WTC11 (cell line): ENCODE results near the gene SANBR. TPM values are rescaled to one million over a fixed set of nuclear protein-coding genes. Genes with fewer than 3 reads are reported as not detected.

ENCODE experiments used
- ATAC-seq: fragments of 200-7000 bp; cut with Tn5 transposase; 2 replicates; pipeline ENCODE4 v1.10.0; 2021; ENCODE audit warnings: mild to moderate bottlenecking, moderate library complexity
- CTCF ChIA-PET: fragments of 300-600 bp; sonication (Branson Sonifier 250); formaldehyde crosslinking; loops from one replicate; lab custom pipeline; 2021; ENCODE audit warnings: antibody characterized with exemption; lab: Charles Lee
- POLR2A ChIA-PET: fragments of 350-600 bp; sonication (Branson Sonifier 250); formaldehyde crosslinking; loops from one replicate; lab custom pipeline; 2021; ENCODE audit warnings: antibody characterized with exemption; lab: Charles Lee
- DNase-seq: peaks from one replicate; pipeline ENCODE4 v3.0.0; 2021; ENCODE audit warnings: low spot score
- H3K27ac Mint-ChIP-seq: 2 replicates; pipeline ENCODE4 v1.8.0; 2021; ENCODE audit warnings: mixed read lengths
- H3K27me3 Mint-ChIP-seq: 2 replicates; pipeline ENCODE4 v1.8.0; 2021; ENCODE audit warnings: low read depth, mild to moderate bottlenecking, moderate library complexity, mixed read lengths
- H3K36me3 Mint-ChIP-seq: 2 replicates; pipeline ENCODE4 v1.8.0; 2021; ENCODE audit warnings: mixed read lengths
- H3K4me1 Mint-ChIP-seq: 2 replicates; pipeline ENCODE4 v1.8.0; 2022; ENCODE audit warnings: mixed read lengths
- H3K4me3 Mint-ChIP-seq: 2 replicates; pipeline ENCODE4 v1.8.0; 2021; ENCODE audit warnings: mild to moderate bottlenecking, moderate library complexity, mixed read lengths
- H3K9me3 Mint-ChIP-seq: 2 replicates; pipeline ENCODE4 v1.8.0; 2021; ENCODE audit warnings: mixed read lengths
- CDX4 ChIP-seq: fragments of 250-450 bp; sonication (Bioruptor Pico); IDR thresholded peaks from 2 replicates; pipeline ENCODE4 v1.9.0; 2021; ENCODE audit warnings: moderate library complexity, mild to moderate bottlenecking, inconsistent platforms, borderline replicate concordance
- CREB1 ChIP-seq: sonication (generic); formaldehyde crosslinking; IDR thresholded peaks from 2 replicates; pipeline ENCODE4 v1.8.0; 2023; ENCODE audit warnings: mild to moderate bottlenecking, missing genetic modification reagents
- ETV6 ChIP-seq: sonication (generic); formaldehyde crosslinking; IDR thresholded peaks from 2 replicates; pipeline ENCODE4 v1.8.1; 2022; ENCODE audit warnings: mild to moderate bottlenecking, missing genetic modification reagents
- FOXP1 ChIP-seq: sonication (generic); formaldehyde crosslinking; IDR thresholded peaks from 2 replicates; pipeline ENCODE4 v1.8.0; 2022; ENCODE audit warnings: missing genetic modification reagents, mild to moderate bottlenecking, moderate library complexity, borderline replicate concordance
- HMGA2 ChIP-seq: fragments of 250-450 bp; sonication (Bioruptor Pico); IDR thresholded peaks from 2 replicates; pipeline ENCODE4 v1.4.0; 2021; ENCODE audit warnings: mild to moderate bottlenecking, moderate library complexity
- JUN ChIP-seq: sonication (generic); formaldehyde crosslinking; IDR thresholded peaks from 2 replicates; pipeline ENCODE4 v1.8.0; 2023; ENCODE audit warnings: mild to moderate bottlenecking, missing genetic modification reagents
- MLX ChIP-seq: sonication (generic); formaldehyde crosslinking; IDR thresholded peaks from 2 replicates; pipeline ENCODE4 v1.8.1; 2023; ENCODE audit warnings: mild to moderate bottlenecking, missing genetic modification reagents, moderate library complexity
- MXD4 ChIP-seq: fragments of 250-450 bp; sonication (Bioruptor Pico); IDR thresholded peaks from 2 replicates; pipeline ENCODE4 v1.8.0; 2021; ENCODE audit warnings: mild to moderate bottlenecking, moderate library complexity, borderline replicate concordance
- NR1H2 ChIP-seq: sonication (generic); formaldehyde crosslinking; IDR thresholded peaks from 2 replicates; pipeline ENCODE4 v1.9.0; 2021; ENCODE audit warnings: mild to moderate bottlenecking, moderate library complexity, missing genetic modification reagents
- PRRX2 ChIP-seq: fragments of 250-450 bp; sonication (Bioruptor Pico); IDR thresholded peaks from 2 replicates; pipeline ENCODE4 v1.8.0; 2021; ENCODE audit warnings: mild to moderate bottlenecking
- RELA ChIP-seq: sonication (generic); formaldehyde crosslinking; IDR thresholded peaks from 2 replicates; pipeline ENCODE4 v1.8.1; 2022; ENCODE audit warnings: missing genetic modification reagents, mild to moderate bottlenecking, borderline replicate concordance
- ZNF219 ChIP-seq: sonication (generic); formaldehyde crosslinking; IDR thresholded peaks from 2 replicates; pipeline ENCODE4 v1.8.0; 2023; ENCODE audit warnings: missing genetic modification reagents, mild to moderate bottlenecking, borderline replicate concordance
- ZNF317 ChIP-seq: sonication (generic); formaldehyde crosslinking; IDR thresholded peaks from 2 replicates; pipeline ENCODE4 v1.8.1; 2023; ENCODE audit warnings: low read depth, mild to moderate bottlenecking, moderate library complexity, missing genetic modification reagents, borderline replicate concordance
- ZNF396 ChIP-seq: fragments of 250-450 bp; sonication (Bioruptor Pico); IDR thresholded peaks from 2 replicates; pipeline ENCODE4 v1.8.0; 2021; ENCODE audit warnings: mild to moderate bottlenecking, moderate library complexity, borderline replicate concordance
- ZNF423 ChIP-seq: fragments of 250-450 bp; sonication (Bioruptor Pico); IDR thresholded peaks from 2 replicates; pipeline ENCODE4 v2.1.2; 2022; ENCODE audit warnings: mild to moderate bottlenecking, moderate library complexity
- ZNF532 ChIP-seq: fragments of 250-450 bp; sonication (Bioruptor Pico); IDR thresholded peaks from 2 replicates; pipeline ENCODE4 v1.9.0; 2021; ENCODE audit warnings: mild to moderate bottlenecking, borderline replicate concordance
- ZNF671 ChIP-seq: fragments of 250-450 bp; sonication (Bioruptor Pico); IDR thresholded peaks from 2 replicates; pipeline ENCODE4 v1.8.0; 2021; ENCODE audit warnings: mild to moderate bottlenecking
- total RNA-seq: library from RNA; stranded (reverse); gene quantifications from 3 replicates; pipeline ENCODE4 v1.2.3, GENCODE V29; 2021
- TF ChIP-seq, protein P1 (sequence below): sonication (generic); formaldehyde crosslinking; conservative IDR thresholded peaks from 2 replicates; pipeline ENCODE4 v1.8.1; 2022; ENCODE audit warnings: mild to moderate bottlenecking, missing genetic modification reagents
- TF ChIP-seq, protein P2 (sequence below): sonication (generic); formaldehyde crosslinking; IDR thresholded peaks from 2 replicates; pipeline ENCODE4 v1.8.0; 2022; ENCODE audit warnings: mild to moderate bottlenecking, missing genetic modification reagents
- TF ChIP-seq, protein P3 (sequence below): sonication (generic); formaldehyde crosslinking; conservative IDR thresholded peaks from 2 replicates; pipeline ENCODE4 v1.8.1; 2023; ENCODE audit warnings: mild to moderate bottlenecking, low read depth, missing genetic modification reagents, moderate library complexity
- TF ChIP-seq, protein P4 (sequence below): sonication (generic); formaldehyde crosslinking; IDR thresholded peaks from 2 replicates; pipeline ENCODE4 v1.8.0; 2023; ENCODE audit warnings: missing genetic modification reagents
- TF ChIP-seq, protein P5 (sequence below): fragments of 200-600 bp; IDR thresholded peaks from 2 replicates; pipeline ENCODE4 v1.8.0; 2022; ENCODE audit warnings: antibody characterized with exemption

The SANBR gene
- total RNA-seq, 1 experiment from 2014 or later, result 8.9 TPM

- DNase-seq, result no peak
- TF ChIP-seq ETV6 (no peak), ZNF396 (no peak), FOXP1 (no peak), ZNF317 (CRISPR knock-in tag) (no peak), RELA (CRISPR knock-in tag) (no peak), ZNF423 (CRISPR knock-in tag) (no peak)
- TF ChIP-seq, protein P1, sequence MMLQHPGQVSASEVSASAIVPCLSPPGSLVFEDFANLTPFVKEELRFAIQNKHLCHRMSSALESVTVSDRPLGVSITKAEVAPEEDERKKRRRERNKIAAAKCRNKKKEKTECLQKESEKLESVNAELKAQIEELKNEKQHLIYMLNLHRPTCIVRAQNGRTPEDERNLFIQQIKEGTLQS (CRISPR knock-in tag), result no peak
- TF ChIP-seq, protein P2, sequence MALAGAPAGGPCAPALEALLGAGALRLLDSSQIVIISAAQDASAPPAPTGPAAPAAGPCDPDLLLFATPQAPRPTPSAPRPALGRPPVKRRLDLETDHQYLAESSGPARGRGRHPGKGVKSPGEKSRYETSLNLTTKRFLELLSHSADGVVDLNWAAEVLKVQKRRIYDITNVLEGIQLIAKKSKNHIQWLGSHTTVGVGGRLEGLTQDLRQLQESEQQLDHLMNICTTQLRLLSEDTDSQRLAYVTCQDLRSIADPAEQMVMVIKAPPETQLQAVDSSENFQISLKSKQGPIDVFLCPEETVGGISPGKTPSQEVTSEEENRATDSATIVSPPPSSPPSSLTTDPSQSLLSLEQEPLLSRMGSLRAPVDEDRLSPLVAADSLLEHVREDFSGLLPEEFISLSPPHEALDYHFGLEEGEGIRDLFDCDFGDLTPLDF (CRISPR knock-in tag), result no peak
- TF ChIP-seq, protein P3, sequence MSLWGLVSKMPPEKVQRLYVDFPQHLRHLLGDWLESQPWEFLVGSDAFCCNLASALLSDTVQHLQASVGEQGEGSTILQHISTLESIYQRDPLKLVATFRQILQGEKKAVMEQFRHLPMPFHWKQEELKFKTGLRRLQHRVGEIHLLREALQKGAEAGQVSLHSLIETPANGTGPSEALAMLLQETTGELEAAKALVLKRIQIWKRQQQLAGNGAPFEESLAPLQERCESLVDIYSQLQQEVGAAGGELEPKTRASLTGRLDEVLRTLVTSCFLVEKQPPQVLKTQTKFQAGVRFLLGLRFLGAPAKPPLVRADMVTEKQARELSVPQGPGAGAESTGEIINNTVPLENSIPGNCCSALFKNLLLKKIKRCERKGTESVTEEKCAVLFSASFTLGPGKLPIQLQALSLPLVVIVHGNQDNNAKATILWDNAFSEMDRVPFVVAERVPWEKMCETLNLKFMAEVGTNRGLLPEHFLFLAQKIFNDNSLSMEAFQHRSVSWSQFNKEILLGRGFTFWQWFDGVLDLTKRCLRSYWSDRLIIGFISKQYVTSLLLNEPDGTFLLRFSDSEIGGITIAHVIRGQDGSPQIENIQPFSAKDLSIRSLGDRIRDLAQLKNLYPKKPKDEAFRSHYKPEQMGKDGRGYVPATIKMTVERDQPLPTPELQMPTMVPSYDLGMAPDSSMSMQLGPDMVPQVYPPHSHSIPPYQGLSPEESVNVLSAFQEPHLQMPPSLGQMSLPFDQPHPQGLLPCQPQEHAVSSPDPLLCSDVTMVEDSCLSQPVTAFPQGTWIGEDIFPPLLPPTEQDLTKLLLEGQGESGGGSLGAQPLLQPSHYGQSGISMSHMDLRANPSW (CRISPR knock-in tag), result no peak
- Mint-ChIP-seq H3K27ac (no peak overlapping the region), H3K27me3 (no peaks in the 10 kb centered on the region), H3K4me3 (no peak overlapping the region), H3K4me1 (no peaks in the 10 kb centered on the region), H3K36me3 (peaks cover 11% of the 10 kb centered on the region), H3K9me3 (no peaks in the 10 kb centered on the region)
- ATAC-seq, result no peak
- POLR2A ChIA-PET, result no interaction called here
- CTCF ChIA-PET, result no interaction called here
These were observed 20.4 kb upstream of the SANBR start for GRCh38 chr2:61045226-61045625.

GRCh38 chr2:61045999-61046398, 19.7 kb upstream of the SANBR start:
- H3K4me1 Mint-ChIP-seq, result no peaks in the 10 kb centered on the region
- no peak overlapping the region for H3K27ac Mint-ChIP-seq
- H3K9me3 Mint-ChIP-seq, result no peaks in the 10 kb centered on the region
- CTCF ChIA-PET, result no interaction called here
- H3K4me3 Mint-ChIP-seq, result no peak overlapping the region
- POLR2A ChIA-PET, result no interaction called here
- H3K36me3 Mint-ChIP-seq, result peaks cover 11% of the 10 kb centered on the region
- no peaks in the 10 kb centered on the region for H3K27me3 Mint-ChIP-seq
- no peak for ATAC-seq
- DNase-seq, result no peak
- TF ChIP-seq ZNF317 (CRISPR knock-in tag), result no peak
- TF ChIP-seq, protein P1 (CRISPR knock-in tag), result no peak
- no peak for TF ChIP-seq ZNF671 (CRISPR knock-in tag)
- TF ChIP-seq NR1H2 (CRISPR knock-in tag), result no peak
- no peak for TF ChIP-seq JUN (CRISPR knock-in tag)
- TF ChIP-seq MXD4 (CRISPR knock-in tag), result no peak
- no peak for TF ChIP-seq CDX4 (CRISPR knock-in tag)
- TF ChIP-seq ZNF532 (CRISPR knock-in tag), result no peak
- TF ChIP-seq, protein P4, sequence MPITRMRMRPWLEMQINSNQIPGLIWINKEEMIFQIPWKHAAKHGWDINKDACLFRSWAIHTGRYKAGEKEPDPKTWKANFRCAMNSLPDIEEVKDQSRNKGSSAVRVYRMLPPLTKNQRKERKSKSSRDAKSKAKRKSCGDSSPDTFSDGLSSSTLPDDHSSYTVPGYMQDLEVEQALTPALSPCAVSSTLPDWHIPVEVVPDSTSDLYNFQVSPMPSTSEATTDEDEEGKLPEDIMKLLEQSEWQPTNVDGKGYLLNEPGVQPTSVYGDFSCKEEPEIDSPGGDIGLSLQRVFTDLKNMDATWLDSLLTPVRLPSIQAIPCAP (CRISPR knock-in tag), result no peak
- TF ChIP-seq CREB1, result no peak
- no peak for TF ChIP-seq ZNF219 (CRISPR knock-in tag)
- TF ChIP-seq MLX (CRISPR knock-in tag), result no peak
- no peak for TF ChIP-seq PRRX2
- TF ChIP-seq HMGA2, result no peak
- TF ChIP-seq, protein P5, sequence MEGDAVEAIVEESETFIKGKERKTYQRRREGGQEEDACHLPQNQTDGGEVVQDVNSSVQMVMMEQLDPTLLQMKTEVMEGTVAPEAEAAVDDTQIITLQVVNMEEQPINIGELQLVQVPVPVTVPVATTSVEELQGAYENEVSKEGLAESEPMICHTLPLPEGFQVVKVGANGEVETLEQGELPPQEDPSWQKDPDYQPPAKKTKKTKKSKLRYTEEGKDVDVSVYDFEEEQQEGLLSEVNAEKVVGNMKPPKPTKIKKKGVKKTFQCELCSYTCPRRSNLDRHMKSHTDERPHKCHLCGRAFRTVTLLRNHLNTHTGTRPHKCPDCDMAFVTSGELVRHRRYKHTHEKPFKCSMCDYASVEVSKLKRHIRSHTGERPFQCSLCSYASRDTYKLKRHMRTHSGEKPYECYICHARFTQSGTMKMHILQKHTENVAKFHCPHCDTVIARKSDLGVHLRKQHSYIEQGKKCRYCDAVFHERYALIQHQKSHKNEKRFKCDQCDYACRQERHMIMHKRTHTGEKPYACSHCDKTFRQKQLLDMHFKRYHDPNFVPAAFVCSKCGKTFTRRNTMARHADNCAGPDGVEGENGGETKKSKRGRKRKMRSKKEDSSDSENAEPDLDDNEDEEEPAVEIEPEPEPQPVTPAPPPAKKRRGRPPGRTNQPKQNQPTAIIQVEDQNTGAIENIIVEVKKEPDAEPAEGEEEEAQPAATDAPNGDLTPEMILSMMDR, result no peak
